ENCODE results near the gene PDCD1LG2. TPM values are rescaled to one million over a fixed set of nuclear protein-coding genes. Genes with fewer than 3 reads are reported as not detected.
"Not testable (repeated sequence)": the region's sequence is repeated elsewhere in the genome, so short reads cannot be mapped to it uniquely, and the experiment has no call there.

PDCD1LG2 gene
- total RNA-seq: 1.4 and 1.5 TPM in 2 replicates

- DNase-seq (ENCODE audit: low read depth in 2 of 2): peak; percentile 54 to 78
Measured at GRCh38 chr9:5510360-5510931, at the start of gene PDCD1LG2. TSS of gene PDCD1LG2 (plus strand) at chr9:5510531. CDS start at chr9:5522547, 12,016 bp downstream.

DNA sequence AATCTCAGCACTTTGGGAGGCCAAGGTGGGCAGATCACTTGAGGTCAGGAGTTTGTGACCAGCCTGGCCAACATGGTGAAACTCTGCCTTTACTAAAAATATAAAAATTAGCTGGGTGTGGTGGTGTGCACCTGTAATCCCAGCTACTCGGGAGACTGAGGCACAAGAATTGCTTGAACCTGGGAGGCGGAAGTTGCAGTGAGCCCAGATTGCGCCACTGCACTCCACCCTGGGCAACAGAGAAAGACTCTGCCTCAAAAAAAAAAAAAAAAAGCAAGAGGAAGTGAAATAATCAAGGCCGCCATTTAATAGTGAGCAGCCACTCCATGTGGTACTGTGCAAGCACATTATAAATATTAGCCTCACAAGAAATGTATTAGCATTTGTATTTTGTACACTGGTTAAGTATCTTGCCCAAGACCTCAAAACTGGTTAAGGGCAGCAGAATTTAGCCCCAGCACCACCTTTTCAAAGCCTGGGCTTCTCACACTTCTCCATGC is 45.5 kb upstream of the PDCD1LG2 start:
- not testable (repeated sequence) for DNase-seq (ENCODE audit: low read depth in 2 of 2)

- DNase-seq (ENCODE audit: low read depth in 2 of 2): no peak
Measured at GRCh38 chr9:5466005-5466404, 44.3 kb upstream of the PDCD1LG2 start.

DNA sequence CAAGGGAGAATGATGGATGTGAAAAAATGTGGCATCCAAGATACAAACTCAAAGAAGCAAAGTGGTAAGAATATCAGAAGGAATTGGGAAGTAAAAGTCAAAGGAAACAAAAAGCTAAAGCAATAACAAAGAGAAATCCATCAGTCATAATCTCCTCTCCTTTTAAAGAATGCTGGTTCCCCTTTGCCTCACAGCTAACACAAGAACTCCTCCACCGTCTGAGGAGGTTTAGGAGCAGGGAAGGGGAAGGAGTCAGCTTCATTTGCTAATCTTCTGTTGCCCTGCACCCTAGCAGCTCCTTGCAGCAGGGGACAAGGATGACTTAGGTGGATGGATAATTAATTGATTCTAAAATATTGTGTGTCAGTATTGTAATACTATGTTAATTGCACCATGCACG is 43.6 kb upstream of the PDCD1LG2 start:
- no peak for DNase-seq (ENCODE audit: low read depth in 2 of 2)

GRCh38 chr9:5468850-5469249 is 41.5 kb upstream of the PDCD1LG2 start:
- peak in 1 of 2 donors; percentile 11 for DNase-seq (ENCODE audit: low read depth in 2 of 2)

DNA sequence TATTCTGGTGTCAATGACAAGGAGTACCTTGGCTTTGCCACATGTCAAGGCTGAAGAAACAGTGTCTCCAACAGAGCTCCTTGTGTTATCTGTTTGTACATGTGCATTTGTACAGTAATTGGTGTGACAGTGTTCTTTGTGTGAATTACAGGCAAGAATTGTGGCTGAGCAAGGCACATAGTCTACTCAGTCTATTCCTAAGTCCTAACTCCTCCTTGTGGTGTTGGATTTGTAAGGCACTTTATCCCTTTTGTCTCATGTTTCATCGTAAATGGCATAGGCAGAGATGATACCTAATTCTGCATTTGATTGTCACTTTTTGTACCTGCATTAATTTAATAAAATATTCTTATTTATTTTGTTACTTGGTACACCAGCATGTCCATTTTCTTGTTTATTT is 40.2 kb upstream of the PDCD1LG2 start:
- DNase-seq (ENCODE audit: low read depth in 2 of 2): no peak

- DNase-seq (ENCODE audit: low read depth in 2 of 2): no peak
Measured at GRCh38 chr9:5470816-5471215, 39.5 kb upstream of the PDCD1LG2 start.

GRCh38 chr9:5475611-5476010 is 34.7 kb upstream of the PDCD1LG2 start:
- not testable (repeated sequence) for DNase-seq (ENCODE audit: low read depth in 2 of 2)

- no peak for DNase-seq (ENCODE audit: low read depth in 2 of 2)
Measured at GRCh38 chr9:5478206-5478605, 32.1 kb upstream of the PDCD1LG2 start.

DNA sequence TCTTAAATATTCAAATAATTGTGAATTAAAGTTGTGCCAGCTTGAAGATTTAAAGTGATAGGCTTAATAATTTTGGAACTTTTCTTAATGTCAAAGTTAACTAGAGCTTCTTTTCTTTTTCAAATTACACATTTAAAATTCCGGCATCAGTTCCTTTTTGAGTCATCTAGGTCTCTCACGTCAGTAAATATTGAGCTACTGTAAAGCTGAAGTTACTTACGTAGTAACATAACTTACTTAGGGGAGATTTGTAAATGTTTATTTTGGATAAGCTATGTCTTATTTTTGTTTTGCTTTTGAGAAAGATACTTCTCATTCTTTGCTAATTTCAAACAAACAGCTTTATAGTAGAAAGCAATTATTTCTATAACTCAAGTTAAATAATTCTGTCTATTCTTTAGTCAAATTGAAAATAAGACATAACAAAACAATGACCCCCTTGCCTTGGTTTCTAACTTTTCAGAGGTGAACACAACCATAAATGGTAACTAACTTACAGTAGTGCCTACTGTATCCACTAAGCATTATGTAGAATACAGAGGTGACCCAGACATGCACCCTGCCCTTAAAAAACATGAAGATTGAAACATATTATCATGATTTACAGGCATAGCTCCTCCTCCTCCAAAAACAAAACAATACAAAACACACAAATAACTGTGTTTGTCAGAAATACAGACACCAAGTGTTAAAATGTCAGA is 30.2 kb upstream of the PDCD1LG2 start:
- no peak for DNase-seq (ENCODE audit: low read depth in 2 of 2)

GRCh38 chr9:5480919-5481318 is 29.4 kb upstream of the PDCD1LG2 start:
- DNase-seq (ENCODE audit: low read depth in 2 of 2): no peak

- DNase-seq (ENCODE audit: low read depth in 2 of 2): no peak
Measured at GRCh38 chr9:5481322-5482040, 28.9 kb upstream of the PDCD1LG2 start.

- no peak for DNase-seq (ENCODE audit: low read depth in 2 of 2)
Measured at GRCh38 chr9:5482194-5482593, 28.1 kb upstream of the PDCD1LG2 start.

DNA sequence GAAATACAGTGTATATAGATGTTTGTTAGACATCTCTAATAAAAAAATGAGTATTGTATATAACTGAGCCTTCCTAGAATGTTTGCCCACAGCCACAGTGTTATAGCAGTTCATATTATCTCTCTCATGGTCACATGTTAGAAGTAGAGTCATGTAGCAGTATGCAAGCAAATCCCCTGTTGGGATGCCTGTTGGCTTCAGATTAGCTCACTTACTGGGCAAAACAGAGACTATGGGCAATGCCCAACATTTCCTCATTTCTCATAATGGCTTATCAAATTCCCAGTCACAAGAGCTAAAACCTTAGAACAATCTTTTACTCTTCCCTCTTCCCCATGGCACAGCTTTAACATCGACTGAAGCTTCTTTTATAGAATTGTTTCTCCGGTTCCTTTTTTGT is 27.0 kb upstream of the PDCD1LG2 start:
- DNase-seq (ENCODE audit: low read depth in 2 of 2): no peak

DNA sequence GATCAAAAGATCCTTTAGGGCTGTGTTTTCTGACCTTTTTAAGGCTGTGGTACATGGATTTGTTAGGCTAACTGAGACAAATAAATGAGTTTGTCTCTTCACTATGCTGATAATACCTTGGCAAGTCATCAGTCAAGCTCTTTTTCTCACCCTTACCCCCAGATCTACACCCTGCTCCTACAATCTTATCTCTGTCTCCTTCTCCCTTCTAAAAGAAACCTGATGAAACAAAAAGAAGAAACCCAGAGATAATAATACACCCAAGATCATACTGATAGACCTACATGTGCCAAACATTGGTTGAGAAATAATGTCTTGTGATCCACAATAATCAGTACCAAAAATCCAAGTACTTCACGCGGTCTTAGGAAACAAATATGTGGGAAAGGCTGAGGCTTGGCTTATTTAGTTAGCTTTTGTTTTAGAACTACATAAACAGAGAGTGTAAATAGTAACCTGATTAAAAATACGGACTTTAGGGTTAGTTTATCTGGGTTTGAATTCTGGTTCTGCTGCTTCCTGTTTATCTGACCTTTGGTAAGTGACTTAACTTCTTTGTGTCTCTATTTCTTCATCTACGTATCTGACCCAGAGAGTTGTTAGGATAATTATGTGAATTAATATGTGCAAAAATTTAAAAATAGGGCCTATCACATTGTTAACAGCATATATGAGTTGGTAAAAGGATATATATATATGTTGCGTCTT is 24.8 kb upstream of the PDCD1LG2 start:
- DNase-seq (ENCODE audit: low read depth in 2 of 2): no peak

- DNase-seq (ENCODE audit: low read depth in 2 of 2): no peak
Measured at GRCh38 chr9:5486988-5487387, 23.3 kb upstream of the PDCD1LG2 start.

DNA sequence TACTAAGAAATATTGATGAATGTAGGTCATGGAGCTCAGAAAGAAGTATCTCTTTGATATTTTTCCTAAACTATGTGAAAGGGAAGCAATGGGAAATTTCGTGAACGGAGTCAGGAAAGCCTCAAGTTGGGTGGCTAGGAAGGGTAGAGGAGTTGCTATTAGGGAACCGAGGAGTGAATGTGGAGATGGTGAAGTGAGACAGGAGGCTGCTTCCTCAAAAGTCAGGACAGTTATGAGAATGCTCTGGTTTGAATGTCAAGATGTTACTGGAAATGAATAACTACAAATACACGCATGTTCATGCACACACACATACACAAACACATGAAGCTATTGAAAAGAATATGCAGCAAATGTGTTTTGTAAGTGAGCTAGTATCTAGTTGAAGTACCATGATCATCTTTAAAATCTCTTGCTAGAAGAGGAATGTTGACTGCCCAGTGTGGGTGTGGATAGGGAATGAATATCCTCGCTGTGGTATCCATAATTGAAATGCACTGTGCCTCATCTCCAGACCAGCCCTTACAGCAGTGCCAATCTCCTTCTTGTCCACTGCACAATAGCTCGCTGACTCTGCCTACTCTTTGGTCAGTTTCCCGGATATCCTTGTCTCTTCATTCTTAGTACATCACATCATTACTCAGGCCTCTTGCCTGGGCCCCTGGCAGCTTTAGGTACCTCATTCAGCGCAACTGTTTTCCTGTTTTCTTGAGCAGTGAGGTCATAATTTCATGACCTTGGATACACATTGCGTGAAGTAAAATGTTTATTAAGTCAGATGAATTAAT is 21.9 kb upstream of the PDCD1LG2 start:
- peak; percentile 38 to 91 for DNase-seq (ENCODE audit: low read depth in 2 of 2)

- DNase-seq (ENCODE audit: low read depth in 2 of 2): peak in 1 of 2 donors; percentile 83
Measured at GRCh38 chr9:5489630-5490490, 20.5 kb upstream of the PDCD1LG2 start.

DNA sequence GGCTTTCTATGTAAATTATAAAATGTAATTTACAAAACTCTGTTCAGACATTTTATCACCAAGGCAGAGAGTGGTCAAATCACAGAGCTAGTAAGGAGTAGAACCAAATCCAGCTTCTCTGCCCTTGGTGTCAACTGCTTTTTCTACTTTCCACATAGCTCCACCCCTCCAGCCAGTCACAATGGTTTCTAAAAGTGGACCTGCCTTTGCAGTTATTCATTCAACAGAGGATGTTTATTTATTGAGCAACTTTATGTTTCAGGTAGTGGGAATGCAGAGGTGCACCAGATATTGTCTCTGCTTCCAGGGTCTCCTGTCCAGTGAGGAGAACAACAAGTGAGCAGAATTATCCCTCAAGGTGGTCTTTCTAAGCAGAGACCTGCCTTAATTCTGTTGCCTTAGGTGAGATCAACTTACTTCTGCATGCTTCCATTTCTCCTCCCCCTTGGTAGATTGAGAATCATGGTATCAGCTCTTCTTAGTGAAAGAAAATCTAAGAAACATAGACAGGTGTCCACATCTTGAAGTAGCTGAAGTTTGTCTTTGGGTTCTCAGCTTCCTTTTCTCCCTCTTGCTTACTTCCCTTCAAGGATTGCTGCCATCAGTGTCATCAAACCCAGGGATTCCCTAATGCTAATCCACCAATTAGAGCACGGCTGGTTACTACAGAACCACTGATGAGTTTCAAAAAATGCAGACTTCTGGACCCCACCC is 17.2 kb upstream of the PDCD1LG2 start:
- DNase-seq (ENCODE audit: low read depth in 2 of 2): peak in 1 of 2 donors; percentile 60

All from lung microvascular endothelial cell (primary cell).